Right lobe of liver (tissue), 6 donors: ENCODE results near the gene MAVS. TPM values are rescaled to one million over a fixed set of nuclear protein-coding genes. Genes with fewer than 3 reads are reported as not detected.
"Not testable (repeated sequence)": the region's sequence is repeated elsewhere in the genome, so short reads cannot be mapped to it uniquely, and the experiment has no call there.

Source experiments
- ATAC-seq, 4 donors: fragments of 200-7000 bp; cut with Tn5 transposase; one replicate each; pipeline ENCODE4 v1.9.1; 2020; ENCODE audit warnings: mild to moderate bottlenecking in 4 of 4, moderate library complexity in 4 of 4
- DNase-seq, 3 donors: peaks; one replicate each; pipeline ENCODE4 v3.0.0-alpha.2; 2020
- H3K27ac ChIP-seq, 3 donors: fragments of 200-600 bp; one replicate each; pipeline ENCODE4 v1.8.0; 2022
- H3K27me3 ChIP-seq, 2 donors: fragments of 200-600 bp; one replicate each; pipeline ENCODE4 v1.8.0; 2022
- H3K36me3 ChIP-seq, 4 donors: fragments of 200-600 bp; sonication (generic) in 1 of 4; one replicate each; pipeline versions ENCODE4 v1.5.1 to v1.8.0; 2017 to 2022; ENCODE audit warnings: control low read depth in 1 of 4
- H3K4me1 ChIP-seq, 4 donors: fragments of 200-600 bp; sonication (generic) in 1 of 4; one replicate each; pipeline versions ENCODE4 v1.5.1 to v1.8.0; 2017 to 2022; ENCODE audit warnings: control low read depth in 1 of 4
- H3K4me3 ChIP-seq, 3 donors: fragments of 200-600 bp; one replicate each; pipeline ENCODE4 v1.8.0; 2022
- H3K9me3 ChIP-seq, 4 donors: fragments of 200-600 bp; sonication (generic) in 1 of 4; one replicate each; pipeline versions ENCODE4 v1.5.1 to v1.8.0; 2017 to 2022; ENCODE audit warnings: control low read depth in 1 of 4
- POLR2A ChIP-seq: fragments of 450-650 bp; IDR thresholded peaks from one replicate; pipeline ENCODE4 v1.6.1; 2017; ENCODE audit warnings: antibody characterized with exemption, mild to moderate bottlenecking
- WGBS: methylation state at CpG from one replicate; pipeline ENCODE4 v1.1.6; 2018; ENCODE audit warnings: low coverage, low lambda C conversion rate; ENCODE audit not compliant: insufficient coverage; ENCODE audit errors: missing lambda C conversion rate; 5-methylcytosine and 5-hydroxymethylcytosine counted together
- intact Hi-C, 2 donors: fragments of 100-400 bp; cut with DNase I; formaldehyde crosslinking; loops; one replicate each; pipeline versions ENCODE4 v1.11.2 to v1.14.1; 2022
- total RNA-seq, 6 experiments: library from RNA; depleted of rRNA in 2 of 6; stranded (reverse); fragments of >200 nt in 2 of 6; fragmentation: NEBNext Ultra II Directional in 3 of 6; extraction: Animal tissue kit (Norgen Biotek cat#: 25700) in 3 of 6; gene quantifications; one replicate each; pipeline versions ENCODE4 v1.1.0 to v1.2.4, GENCODE V29; 2016 to 2023
- TF ChIP-seq, protein P1 (sequence below), 4 donors: fragments of 200-600 bp in 3 of 4; fragments of 450-650 bp in 1 of 4; IDR thresholded peaks; one replicate each; pipeline versions ENCODE4 v1.5.1 to v1.8.0; 2016 to 2022; ENCODE audit warnings: antibody characterized with exemption in 4 of 4, mild to moderate bottlenecking in 2 of 4
- donor health status: DM: no; HTN: yes; CAD: no.
- donor health status: DM: no; HTN: no; CAD: no.
- donor health status: DM: no; HTN: no; CAD: no.
- donor health status: DM: no; HTN: yes; CAD: no.
- donor health status: DM: no; HTN: yes; CAD: no.

The MAVS gene
- total RNA-seq, 6 experiments from 2014 or later = 10.1 to 20.4 (median 17.0) TPM

DNA sequence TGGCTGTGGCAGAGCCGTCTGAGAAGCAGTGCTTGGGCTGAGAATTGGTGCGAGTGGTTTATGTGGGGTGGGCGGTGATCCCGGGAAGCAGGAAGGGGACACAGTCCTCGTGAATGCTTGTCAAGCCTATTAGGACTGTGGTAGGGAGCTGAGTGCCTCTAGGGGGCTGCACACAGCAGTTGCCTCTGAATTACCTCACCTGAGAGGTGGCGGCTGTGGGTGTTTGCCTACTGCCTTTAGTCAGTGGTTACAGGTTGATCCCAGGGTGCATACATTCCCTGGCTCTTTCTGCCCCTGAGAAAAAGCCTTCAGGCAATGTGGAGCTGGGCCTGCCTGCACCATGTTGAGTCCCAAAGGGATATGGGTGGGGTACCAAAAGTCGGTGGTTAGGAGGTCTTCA is 21.1 kb upstream of the MAVS start:
- 71% methylated on average over 4 of the region's 7 CpGs for WGBS
- Histone ChIP-seq H3K4me1 (peaks cover 0 to 5% (median 0%) of the 10 kb centered on the region in 4 donors), H3K9me3 (no peaks in the 10 kb centered on the region), H3K4me3 (no peak overlapping the region), H3K36me3 (peaks cover 0 to 25% (median 4%) of the 10 kb centered on the region in 4 donors), H3K27ac (no peak overlapping the region), H3K27me3 (no peaks in the 10 kb centered on the region)
- intact Hi-C loops = no loop called here
- TF ChIP-seq, protein P1, sequence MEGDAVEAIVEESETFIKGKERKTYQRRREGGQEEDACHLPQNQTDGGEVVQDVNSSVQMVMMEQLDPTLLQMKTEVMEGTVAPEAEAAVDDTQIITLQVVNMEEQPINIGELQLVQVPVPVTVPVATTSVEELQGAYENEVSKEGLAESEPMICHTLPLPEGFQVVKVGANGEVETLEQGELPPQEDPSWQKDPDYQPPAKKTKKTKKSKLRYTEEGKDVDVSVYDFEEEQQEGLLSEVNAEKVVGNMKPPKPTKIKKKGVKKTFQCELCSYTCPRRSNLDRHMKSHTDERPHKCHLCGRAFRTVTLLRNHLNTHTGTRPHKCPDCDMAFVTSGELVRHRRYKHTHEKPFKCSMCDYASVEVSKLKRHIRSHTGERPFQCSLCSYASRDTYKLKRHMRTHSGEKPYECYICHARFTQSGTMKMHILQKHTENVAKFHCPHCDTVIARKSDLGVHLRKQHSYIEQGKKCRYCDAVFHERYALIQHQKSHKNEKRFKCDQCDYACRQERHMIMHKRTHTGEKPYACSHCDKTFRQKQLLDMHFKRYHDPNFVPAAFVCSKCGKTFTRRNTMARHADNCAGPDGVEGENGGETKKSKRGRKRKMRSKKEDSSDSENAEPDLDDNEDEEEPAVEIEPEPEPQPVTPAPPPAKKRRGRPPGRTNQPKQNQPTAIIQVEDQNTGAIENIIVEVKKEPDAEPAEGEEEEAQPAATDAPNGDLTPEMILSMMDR (IDR thresholded peaks at IDR 0.05) = no peak
- TF ChIP-seq POLR2A = no peak
- ATAC-seq (no peak), DNase-seq (no peak)

- WGBS = 49% methylated on average over 2 of the region's 4 CpGs
Observed at GRCh38 chr20:3826420-3826819, 20.2 kb upstream of the MAVS start.

GRCh38 chr20:3828798-3829197 is 17.8 kb upstream of the MAVS start:
- Histone ChIP-seq H3K27me3 (no peaks in the 10 kb centered on the region), H3K36me3 (peaks cover 0 to 7% (median 0%) of the 10 kb centered on the region in 4 donors), H3K27ac (no peak overlapping the region), H3K4me3 (no peak overlapping the region), H3K9me3 (no peaks in the 10 kb centered on the region), H3K4me1 (no peaks in the 10 kb centered on the region)
- TF ChIP-seq, protein P1 (IDR thresholded peaks at IDR 0.05) = no peak
- no peak for TF ChIP-seq POLR2A
- DNase-seq = no peak
- intact Hi-C loops = no loop called here
- 79% methylated on average over 3 of the region's 3 CpGs for WGBS
- ATAC-seq = no peak

More at GRCh38 chr20:3826420-3826819, 20.2 kb upstream of the MAVS start:
- Histone ChIP-seq H3K9me3 (no peaks in the 10 kb centered on the region), H3K4me3 (no peak overlapping the region), H3K4me1 (peaks cover 0 to 2% (median 0%) of the 10 kb centered on the region in 4 donors), H3K27ac (no peak overlapping the region), H3K36me3 (peaks cover 0 to 25% (median 4%) of the 10 kb centered on the region in 4 donors), H3K27me3 (no peaks in the 10 kb centered on the region)
- intact Hi-C loops = no loop called here
- no peak for ATAC-seq
- TF ChIP-seq, protein P1 (IDR thresholded peaks at IDR 0.05) = no peak
- TF ChIP-seq POLR2A = no peak
- DNase-seq = no peak

DNA sequence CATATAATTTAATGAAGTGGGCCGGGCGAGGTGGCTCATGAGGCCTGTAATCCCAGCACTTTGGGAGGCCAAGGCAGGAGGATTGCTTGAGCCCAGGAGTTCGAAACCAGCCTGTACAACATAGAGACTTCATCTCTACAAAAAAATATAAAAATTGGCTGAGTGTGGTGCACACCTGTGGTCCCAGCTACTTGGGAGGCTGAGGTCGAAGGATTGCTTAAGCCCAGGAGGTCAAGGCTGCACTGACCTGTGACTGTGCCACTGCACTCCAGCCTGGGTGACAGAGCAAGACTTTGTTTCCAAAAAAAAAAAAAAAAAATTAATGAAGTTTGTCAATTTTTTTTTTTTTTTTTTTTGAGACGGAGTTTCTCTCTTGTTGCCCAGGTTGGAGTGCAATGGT is 16.7 kb upstream of the MAVS start:
- H3K36me3 ChIP-seq, intact Hi-C loops, H3K9me3 ChIP-seq, DNase-seq, H3K27me3 ChIP-seq, ATAC-seq, H3K4me3 ChIP-seq, H3K27ac ChIP-seq, H3K4me1 ChIP-seq: not testable (repeated sequence)
- 88% methylated on average over 5 of the region's 5 CpGs for WGBS

DNA sequence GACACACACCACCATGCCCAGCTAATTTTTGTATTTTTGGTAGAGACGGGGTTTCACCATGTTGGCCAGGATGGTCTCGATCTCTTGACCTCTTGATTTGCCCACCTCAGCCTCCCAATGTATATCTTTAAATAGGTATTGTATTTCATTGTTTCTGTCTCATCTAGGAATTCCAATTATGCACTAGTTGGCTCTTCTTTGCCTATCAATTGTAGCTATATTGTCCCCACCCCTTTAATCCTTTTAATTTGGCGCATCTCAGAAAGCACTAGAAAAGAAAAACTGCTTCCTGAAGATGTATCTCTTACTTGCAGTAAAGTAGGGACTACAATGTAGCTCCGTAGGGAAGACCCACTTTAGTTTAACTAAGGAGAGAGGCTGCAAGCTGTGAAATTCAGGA is 10.5 kb upstream of the MAVS start:
- no peak overlapping the region for H3K4me3 ChIP-seq
- H3K27ac ChIP-seq = no peak overlapping the region
- DNase-seq = no peak
- no peak for TF ChIP-seq POLR2A
- TF ChIP-seq, protein P1 (IDR thresholded peaks at IDR 0.05) = no peak
- no peak for ATAC-seq
- no peaks in the 10 kb centered on the region for H3K9me3 ChIP-seq
- H3K4me1 ChIP-seq = no peaks in the 10 kb centered on the region
- intact Hi-C loops = no loop called here
- WGBS = 94% methylated on average over 2 of the region's 4 CpGs
- H3K27me3 ChIP-seq = no peaks in the 10 kb centered on the region
- no peaks in the 10 kb centered on the region for H3K36me3 ChIP-seq
